GM12892 (cell line): Measurements from ENCODE around the gene ZNF33B.

Experiments
- POLR2A ChIP-seq: IDR thresholded peaks from 2 replicates; pipeline ENCODE4 v1.6.1; 2011; ENCODE audit warnings: low read depth, low read length, control low read depth
- POLR2AphosphoS5 ChIP-seq: IDR thresholded peaks from 2 replicates; pipeline ENCODE4 v1.6.1; 2011; ENCODE audit warnings: low read depth, low read length, control low read depth
- TAF1 ChIP-seq: IDR thresholded peaks from 2 replicates; pipeline ENCODE4 v1.6.1; 2011; ENCODE audit warnings: low read depth, mild to moderate bottlenecking, control low read depth, low read length, borderline replicate concordance

DNA sequence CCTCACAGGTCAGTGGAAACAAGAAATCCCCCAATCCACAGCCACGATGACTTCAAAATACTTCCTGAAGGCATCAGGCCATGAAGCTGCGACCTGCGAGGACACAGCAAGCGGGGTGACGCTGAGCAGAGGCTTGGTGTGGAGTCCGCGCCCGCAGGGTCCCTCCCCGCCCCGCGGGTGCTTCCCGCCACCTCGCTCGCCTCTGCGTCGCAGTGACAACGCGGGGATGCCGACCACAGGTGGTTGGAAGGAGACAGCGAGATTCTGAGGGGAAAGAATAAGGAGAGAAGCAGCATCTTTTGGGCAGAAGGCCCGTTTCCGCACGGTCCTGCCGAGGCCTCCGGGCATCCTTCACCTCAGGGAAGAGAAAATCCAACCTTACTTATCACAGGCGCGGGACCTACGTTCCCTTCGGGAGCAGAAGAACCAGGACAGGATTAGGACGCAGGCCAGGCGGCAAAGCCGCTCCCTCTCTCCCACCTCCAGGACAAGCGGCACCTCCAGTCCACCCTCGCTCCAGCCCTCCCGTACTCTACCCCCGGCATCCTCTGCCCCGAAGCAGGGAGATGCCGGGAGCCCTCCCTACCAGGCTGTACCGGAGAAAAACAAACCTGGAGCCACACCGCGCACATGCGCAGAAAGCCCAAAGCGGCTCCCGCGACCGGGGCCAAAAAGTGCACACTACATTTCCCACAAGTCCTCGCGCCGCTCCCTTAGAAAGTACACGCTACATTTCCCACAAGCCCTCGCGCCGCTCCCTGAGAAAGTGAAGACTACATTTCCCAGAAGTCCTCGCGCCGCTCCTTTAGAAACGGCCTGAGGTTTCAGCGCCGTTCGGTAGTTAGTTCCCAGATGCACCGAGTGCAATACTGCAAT is 85.9 kb downstream of the ZNF33B start:
- TF ChIP-seq POLR2AphosphoS5: no peak
- no peak for TF ChIP-seq POLR2A
- TF ChIP-seq TAF1: no peak
